Activated CD8-positive, alpha-beta memory T cell treated with anti-CD3 and anti-CD28 coated beads for 4 hours (primary cell): ENCODE data around the gene BRD1.
"Not testable (repeated sequence)": the region's sequence is repeated elsewhere in the genome, so short reads cannot be mapped to it uniquely, and the experiment has no call there.

Experiments
- DNase-seq, 2 donors: peaks; one replicate each; pipeline ENCODE4 v3.0.0-alpha.2; 2020; ENCODE audit warnings: low read depth in 2 of 2

BRD1 gene

DNA sequence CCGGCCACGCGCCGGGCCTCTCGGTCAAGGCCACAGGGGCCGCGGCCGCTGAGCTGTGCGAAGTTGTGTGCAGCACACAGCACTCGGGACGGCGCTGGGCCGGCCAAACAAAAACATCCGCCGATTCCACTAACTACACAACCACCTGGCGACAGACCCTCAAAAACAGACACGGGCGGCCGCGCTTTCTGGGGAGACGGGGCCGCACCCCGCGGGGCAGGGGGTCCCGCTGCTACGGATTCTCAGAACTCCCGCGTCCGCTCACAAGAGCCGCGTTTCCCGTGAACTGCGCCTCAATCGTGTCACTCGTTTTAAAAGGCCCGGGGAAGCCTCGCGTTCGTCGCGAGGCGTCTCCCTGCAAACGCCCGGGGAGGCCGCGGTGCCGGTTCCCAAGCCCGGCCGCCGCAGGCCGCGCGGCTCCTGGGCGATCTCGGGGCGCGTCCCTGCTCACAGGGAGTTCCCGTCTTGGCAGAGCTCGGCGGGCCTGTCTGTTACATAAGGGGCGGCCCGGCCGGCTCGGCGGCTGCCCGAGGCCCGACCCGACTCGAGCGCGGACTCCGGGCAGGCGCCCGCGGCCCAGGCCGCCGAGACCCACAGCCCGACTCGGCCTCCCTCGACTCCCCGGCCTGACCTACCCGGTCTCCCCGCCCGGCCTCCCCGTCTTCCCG, 936 bp downstream of the BRD1 start:
- no peak for DNase-seq

DNA sequence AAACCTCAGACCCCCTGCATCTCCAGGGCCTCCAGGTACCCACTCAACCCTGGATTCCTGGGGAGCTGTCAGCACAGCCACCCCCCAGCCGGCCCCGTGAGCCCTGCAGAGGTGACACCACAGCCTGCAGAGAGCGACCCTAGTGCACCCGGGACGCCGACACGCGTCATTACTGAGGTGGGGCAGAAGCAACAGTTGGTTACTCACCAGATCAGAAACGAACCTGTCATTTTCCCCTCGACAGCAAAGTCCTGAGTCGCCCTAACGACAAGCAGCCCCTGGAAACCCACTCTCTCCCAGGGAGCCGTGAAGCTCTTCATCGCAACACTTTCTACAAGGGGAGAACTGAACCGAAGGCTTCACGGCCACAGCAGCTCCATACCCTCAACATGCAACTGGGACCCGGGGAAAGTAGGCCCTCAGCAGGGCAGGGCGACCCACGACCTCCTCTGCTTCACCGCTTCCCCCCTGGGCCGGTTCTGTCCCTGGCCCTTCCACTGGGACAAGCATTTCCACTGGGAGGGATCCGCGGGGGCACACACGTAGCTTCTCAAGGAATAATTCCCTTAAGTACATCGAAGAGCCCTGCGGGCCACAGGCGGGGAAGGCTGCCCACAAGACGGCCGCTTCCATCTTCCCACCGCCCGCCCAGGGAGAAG, 1.6 kb downstream of the BRD1 start:
- peak; percentile 34 to 59 for DNase-seq

DNA sequence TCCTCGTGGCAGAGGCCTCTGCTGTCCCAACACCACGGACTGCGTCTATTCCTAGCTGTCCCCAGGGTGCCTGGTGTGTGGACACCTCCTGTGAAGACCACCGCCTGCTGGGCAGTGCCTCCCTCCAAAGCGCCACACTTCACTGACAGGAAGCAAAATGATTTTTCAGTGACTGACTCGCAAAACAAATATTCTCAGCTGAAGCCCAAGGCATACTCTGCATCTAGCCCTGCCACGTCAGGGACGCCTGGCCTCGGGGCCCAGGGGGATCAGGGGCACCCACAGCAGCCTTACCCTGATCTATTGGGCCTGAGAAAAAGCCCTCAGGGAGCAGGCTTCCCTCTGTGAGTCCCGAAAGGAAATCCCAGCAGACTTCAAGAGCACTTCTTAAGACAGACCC, 2.2 kb downstream of the BRD1 start:
- no peak for DNase-seq

DNA sequence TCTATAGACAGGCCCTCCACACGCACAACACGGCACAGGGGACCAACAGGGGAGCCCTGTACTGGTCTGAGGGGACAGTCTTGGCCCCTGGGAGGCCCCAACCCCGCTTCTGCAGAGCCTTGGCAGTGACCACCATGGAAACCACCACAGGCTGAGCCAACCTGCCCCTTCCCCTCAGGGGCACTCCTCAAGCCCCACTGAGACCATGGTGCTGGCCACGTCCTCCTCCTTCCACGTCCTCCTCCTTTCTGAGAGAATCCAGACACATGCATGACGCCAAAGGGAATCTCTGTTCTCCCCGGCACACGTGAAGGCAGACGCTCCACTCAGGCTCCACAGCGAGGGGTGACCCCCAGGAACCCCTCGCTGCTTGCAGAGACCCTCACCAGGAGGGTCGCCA, 2.7 kb downstream of the BRD1 start:
- DNase-seq, result no peak

DNA sequence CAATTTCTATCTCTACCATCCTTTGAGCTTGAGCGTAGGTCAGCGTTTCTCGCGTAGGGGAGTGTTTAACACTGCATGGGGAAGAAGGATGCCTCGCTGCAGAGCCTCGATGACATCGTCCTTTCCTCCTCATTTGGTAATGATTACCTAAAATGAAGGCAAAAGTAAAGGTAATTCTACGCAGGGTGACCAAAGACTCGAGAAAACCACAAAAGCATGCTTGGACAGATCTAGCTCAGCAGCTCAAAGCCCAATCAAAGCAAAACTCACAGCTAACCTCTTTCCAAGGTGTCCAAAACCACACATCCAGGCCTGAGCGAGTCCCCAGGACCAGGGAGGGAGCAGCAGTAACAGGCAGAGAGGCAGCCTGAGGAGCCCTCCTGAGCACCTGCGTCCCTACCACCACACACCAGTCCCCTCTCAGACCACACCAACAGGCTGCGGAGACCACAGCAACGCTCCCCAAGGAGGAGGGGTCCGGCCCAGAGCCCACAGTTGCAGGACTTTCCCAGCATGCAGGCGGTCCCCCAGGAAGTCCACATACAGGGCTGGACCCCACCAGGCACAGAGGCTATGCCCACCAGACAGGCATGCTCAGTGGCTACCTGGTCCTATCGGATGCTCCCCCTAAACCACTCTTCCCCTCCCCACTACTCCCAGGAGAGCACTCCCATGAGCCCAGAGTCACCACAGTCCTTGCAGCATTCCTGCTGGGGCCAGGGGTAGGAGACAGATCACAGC, 3.3 kb downstream of the BRD1 start:
- no peak for DNase-seq

DNA sequence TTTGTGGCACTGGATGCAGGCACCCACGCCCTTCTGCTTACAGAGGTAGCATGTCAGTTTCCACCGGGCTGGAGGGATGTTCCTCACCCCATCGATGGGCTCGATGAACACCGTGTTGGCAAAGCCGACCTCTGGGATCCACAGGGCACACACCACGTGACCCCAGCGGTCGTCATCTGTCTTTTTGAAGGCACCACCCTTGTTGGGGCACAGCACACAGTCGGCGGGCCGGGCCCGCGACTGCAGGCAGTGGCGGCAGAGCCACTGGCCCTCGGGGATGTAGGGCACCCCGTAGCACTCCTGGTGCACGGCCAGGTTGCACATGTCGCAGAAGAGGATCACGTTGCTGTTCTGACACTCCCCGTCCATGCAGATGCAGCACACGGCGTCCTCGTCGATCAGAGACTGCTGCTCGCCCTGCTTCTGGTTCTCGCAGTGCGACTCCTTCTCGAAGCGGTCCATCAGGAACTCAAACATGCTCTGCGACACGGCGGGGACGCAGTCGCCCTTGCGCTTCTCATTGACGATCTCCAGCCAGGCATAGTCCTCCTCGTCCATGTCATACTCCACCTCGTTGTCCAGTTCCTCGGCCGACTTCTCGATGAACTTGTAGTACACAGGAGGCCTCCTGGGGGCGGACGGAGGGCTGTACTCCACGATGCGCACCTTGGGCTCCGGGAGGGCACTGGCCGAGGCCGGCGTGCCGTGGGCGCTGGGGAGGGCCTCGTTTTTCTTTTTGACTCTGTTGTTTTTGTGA, 4.2 kb downstream of the BRD1 start:
- no peak for DNase-seq

DNA sequence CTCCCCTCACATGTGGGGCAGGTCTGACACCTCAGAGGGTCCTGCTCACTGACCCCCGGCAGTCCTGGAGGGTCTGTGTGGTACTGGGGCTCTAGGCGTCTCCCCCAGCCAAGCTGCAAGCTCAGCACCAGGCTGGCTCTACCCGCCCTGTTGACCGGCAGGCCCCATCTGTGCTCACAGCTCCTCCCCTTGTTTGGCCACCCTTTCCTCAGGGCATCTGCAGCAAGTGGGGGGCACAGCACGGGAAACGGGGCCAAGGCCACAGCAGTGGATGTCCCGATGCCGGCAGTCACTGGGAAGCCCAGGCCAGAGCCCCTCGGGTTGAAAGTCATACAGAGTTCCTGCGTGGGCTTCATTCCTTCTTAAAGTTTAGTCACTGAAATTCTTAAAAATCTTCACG, 5.9 kb downstream of the BRD1 start:
- DNase-seq, result not testable (repeated sequence)

DNA sequence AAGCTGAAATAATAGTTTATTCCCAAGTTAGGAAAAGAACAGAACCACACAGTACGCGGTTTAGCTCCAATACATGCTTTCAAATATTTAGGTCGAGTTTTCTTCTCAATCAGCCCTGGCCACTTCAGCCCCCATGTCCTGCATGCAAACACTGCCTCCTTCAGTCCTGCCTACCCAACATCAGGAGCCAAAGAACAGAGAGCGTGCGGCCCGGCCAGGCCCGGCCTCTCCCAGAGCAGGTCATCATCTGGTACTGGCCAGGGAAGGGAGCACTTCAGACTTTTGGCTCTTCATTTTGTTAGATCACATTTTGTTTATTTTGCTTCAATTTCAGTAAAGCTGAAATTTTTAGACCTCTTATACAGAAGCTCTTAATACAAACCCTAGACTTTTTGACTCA, 6.7 kb downstream of the BRD1 start:
- no peak for DNase-seq

DNA sequence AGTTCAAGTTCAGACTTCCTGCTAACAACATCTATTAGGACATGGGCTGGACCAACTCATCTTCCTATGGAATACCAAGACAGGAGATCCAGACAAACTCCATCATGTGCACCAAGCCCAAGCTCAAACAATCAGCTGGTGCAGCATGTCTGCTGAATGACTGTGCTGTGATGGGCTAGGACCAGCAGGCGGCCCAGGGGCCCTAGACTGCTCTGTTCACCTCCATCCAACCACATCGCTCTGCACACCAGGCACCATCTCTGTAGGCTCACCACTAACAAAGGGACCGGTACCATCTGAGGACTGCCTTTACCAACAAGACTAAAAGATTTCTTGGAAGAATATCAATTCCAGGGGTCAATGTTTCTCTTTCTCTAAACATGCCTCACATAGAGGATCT, 10.3 kb downstream of the BRD1 start:
- DNase-seq, result no peak

DNA sequence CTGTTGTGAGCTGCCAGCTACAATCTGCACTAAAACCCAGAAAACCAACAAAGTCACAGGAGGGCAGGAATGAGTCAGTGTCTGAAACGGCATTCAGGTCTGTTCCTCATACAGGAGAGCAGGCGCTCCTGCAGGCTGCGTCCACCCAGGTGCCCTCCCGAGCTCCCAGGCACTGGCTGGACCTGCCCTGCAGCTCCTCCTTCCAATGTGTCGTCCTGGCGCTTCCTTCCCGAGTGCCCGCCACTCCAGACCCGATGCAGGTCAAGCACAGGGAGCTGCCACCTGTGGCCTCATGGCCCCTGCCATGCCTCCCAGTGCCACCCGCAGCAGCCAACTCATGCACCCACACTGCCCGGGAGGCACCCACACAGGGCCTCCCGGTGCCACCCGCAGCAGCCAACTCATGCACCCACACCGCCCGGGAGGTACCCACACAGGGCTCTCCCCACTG, 12.0 kb downstream of the BRD1 start:
- DNase-seq, result no peak

DNA sequence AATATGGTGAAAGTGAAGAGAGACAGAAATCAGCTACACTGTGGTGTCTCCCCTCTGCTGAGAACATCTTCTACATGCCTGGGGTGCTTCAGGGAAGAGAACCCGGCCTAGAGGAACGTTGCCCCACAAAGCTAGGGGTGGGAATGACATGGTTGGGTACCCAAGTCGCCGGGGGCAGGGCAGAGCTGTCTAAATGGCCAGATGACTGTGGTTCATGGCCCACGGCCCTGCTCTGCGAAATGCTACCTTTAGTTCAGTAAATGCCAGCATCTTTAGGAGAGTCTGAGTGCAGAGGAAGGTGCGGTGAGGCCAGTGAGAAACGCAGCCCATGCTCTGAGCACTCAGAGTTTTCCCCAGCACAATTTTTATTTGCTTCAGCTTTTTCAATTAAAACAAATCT, 12.8 kb downstream of the BRD1 start:
- no peak for DNase-seq

DNA sequence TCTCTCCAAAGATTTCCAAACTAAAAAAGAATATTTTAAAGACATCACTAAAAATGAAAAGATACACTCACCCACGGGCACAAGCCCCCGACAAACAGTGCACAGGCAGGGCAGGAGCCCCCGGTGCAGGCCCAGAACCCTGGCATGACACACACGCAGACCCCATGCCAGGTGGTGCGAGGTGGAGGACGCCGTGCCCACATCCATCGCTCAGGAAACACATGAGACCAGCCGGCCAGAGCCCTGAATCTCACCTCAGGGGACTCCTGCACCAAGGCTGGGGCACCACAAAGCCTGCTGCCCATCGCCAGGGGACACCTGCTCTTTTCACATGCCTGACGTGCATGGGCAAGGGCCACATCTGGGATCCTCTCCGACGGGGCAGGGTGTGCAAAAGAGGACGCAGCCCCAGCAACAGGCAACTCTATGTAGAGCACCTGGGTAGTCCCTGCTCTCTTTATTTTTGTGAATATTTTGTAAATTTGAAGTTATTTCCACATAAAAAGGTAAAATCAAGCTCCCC, 13.4 kb downstream of the BRD1 start:
- DNase-seq, result no peak

DNA sequence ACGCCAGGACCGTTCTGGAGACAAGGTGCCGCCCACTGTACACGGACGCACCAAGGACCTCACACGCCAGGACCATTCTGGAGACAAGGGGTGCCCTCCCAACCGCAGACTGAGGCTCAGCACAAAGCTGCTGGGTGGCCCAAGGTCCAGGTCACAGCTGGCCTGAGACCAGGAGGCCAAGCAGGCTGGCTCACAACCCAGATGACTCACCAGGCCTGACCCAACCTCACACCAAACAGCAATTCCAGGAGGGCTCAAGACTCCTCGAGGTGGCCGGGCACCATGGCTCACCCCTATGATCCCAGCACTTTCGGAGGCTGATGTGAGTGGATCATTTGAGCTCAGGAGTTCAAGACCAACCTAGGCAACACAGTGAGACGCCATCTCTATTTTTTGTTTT, 14.8 kb downstream of the BRD1 start:
- no peak for DNase-seq

DNA sequence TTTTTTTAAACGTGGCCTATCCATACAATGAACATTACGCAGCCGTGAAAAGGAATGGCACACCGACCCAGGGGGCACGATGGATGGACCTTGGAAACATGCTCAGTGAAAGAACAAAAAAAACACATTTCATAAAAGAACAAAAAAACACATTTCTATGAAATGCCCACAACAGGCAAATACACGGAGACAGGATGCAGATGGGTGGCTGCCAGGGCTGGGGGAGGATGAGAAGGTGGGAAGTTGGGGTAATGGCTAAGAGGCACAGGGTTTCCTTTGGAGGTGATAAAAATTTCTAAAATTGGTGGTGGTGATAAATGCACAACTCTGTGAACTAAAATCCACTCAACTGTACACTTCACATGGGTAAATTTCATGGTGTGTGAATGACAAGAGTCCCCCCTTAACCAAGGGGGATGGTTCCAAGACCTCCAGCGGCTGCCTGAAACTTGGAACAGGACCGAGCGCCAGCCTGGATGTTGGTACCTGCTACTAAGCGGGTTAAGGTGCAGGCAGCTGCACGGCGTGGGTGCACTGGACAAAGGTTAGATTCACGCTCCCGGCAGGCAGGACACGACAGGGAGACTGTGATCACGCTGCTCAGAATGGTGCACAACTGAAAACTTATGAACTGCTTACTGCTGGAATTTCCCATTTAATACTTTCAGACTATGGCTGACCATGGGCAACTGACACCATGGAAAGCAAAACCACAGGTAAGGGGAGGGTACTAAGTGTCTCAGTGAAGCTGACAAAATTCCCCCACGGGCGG, 16.5 kb downstream of the BRD1 start:
- no peak for DNase-seq

DNA sequence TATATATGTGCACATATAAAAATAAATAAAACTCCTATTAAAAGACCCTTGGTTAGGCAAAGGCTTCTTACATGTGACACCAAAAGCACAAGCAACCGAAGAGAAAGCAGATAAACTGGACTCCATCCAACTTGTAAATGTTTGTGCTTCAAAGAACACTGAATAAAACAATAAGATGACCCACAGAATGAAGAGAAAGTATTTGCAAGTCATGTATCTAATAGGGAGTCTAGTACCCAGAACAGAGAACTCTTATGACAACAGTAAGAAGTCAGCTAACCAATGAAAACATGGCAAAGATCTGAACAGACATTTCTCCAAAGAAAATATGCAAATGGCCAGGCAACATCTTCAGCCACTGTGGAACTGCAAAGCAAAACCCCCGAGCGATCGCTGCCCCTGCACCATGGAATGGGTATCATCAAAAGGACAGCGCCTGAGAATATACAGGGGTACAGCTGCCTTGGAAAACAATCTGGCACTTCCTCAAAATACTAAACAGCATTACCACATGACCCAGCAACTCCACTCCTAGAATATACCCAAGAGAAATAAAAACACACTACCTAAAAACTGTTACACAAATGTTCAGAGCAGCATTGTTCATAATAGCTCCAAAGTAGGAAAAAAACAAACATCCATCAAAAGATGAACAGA, 17.2 kb downstream of the BRD1 start:
- no peak for DNase-seq

DNA sequence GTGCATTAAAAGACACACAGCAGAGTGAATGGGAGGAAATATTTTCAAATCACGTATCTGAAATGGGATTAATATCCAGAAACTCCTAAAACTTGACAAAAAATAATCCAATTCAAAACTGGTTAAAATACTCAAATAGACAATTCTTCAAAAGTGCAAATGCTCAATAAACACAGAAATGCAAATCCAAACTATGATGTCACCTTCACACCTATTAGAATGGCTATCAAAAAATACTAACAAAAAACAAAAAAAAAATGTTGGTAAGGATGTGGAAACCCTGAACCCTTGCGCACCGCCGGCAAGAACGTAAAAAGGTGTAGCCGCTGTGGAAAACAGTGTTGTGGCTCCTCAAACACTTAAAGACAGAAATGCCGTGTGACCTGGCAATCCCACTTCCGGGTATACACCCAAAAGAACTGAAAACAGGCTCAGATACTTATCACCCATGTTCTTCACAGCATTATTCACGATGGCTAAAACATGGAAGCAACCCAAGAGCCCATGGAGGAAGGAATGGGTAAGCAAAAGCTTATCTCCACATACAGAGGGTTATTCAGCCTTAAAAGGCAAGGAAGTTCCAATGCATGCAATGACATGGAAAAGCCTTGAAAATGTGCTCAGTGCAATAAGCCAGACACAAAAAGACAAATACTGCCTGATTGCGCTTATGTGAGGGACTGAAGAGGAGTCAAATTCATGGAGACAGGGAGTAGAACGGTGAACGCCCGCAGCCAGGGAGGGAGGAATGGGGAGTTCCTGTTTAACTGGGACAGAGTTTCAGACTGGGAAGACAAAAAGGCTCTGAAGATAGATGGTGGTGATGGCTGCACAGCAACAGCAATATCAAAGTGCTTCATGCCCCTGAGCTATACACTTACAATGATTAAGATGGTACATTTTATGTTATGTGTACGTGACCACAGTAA, 19.6 kb downstream of the BRD1 start:
- DNase-seq, result no peak

DNA sequence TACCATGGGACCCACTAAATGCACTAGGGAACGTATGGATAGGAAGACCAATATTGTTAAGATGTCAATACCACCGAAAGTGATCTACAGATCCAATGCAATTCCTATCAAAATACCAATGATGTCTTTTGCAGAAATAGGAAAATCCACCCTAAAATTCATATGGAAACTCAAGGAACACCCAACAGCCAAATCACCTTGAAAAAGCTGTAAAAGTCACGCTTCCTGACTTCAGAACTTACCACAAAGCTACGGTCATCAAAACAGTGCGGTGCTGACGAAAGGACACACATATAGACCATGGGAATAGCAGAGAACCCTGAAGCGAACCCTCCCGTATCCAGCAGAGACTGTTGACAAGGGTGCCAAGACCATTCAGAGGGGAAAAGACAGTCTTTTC, 20.5 kb downstream of the BRD1 start:
- DNase-seq, result no peak

DNA sequence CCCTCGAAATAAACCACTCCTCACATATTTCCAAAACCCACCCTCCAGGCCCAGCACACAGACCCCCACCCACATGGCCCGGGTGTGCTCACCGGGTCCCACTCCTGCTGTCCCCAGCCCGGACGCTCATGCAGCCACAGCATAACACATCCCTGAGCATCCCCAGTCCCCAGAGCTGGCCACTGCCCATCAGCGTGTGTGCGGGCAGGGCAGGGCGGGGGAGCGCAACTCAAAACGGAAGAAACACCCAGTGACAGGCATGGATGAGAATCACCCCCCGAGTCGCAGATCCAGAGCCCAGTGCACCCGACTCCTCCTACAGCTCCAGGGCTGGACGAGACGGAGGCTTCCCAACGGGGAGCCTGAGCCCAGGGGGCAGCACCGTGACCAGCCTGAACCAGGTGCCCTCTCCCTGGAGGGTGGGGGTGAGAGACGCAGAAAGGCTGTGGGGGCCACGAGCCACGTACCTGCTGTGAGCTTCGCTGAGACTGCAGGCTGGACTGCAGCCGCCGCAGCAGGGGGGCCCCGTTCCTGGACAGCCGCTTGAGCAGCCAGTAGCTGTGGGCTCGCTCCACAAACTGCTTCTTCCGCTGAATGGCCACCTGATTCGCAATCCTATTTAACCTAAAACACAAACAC, 23.8 kb downstream of the BRD1 start:
- no peak for DNase-seq

DNA sequence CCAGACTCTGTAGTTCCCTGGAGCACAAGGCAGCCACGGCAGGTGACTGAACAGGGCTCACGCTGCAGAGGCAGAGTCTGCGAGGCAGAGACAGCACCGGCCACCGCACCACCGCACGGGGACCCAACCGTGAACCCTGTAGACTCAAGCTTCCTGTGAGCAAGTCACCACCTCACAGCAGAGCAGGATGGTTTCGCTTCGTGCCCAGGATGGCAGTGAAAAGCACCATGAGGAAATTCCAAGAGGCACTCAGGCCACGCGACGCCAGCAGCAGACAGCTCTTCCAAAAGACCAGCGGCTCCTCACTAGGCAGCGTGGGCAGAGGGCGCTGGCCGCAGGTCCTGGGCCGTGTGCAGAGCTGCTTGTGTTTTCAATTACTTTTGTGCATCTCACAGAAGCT, 24.5 kb downstream of the BRD1 start:
- no peak for DNase-seq
